Cortex of kidney (tissue), 1 donor: Measurements from ENCODE around the gene VPS18.

Source experiments
- DNase-seq: peaks from one replicate; lab custom pipeline; 2025; lab: John Stamatoyannopoulos, UW

The VPS18 gene

DNA sequence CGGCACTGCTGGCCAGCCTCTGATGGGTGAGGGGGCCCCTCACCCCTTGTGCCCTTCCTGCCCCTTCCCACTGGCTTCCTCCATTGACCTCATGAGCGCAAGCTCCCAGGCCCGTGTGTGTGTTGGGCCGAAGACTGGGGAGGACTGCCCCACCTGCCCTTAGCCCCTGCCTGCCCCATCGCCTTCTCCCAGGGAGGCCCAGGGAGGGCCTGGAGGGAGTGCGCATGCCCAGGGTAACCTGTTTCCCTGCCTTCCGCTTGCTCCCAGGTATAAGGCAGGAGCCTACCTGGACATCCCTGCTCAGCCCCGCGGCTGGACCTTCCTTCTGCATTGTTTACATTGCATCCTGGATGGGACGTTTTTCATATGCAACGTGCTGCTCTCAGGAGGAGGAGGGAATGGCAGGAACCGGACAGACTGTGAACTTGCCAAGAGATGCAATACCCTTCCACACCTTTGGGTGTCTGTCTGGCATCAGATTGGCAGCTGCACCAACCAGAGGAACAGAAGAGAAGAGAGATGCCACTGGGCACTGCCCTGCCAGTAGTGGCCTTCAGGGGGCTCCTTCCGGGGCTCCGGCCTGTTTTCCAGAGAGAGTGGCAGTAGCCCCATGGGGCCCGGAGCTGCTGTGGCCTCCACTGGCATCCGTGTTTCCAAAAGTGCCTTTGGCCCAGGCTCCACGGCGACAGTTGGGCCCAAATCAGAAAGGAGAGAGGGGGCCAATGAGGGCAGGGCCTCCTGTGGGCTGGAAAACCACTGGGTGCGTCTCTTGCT is 43.7 kb downstream of the VPS18 start:
- DNase-seq = no peak

DNA sequence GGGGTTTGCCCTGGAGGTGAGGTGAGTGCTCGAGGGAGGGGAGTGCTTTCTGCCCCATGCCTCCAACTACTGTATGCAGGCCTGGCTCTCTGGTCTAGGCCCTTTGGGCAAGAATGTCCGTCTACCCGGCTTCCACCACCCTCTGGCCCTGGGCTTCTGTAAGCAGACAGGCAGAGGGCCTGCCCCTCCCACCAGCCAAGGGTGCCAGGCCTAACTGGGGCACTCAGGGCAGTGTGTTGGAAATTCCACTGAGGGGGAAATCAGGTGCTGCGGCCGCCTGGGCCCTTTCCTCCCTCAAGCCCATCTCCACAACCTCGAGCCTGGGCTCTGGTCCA is 44.3 kb downstream of the VPS18 start:
- DNase-seq = no peak

DNA sequence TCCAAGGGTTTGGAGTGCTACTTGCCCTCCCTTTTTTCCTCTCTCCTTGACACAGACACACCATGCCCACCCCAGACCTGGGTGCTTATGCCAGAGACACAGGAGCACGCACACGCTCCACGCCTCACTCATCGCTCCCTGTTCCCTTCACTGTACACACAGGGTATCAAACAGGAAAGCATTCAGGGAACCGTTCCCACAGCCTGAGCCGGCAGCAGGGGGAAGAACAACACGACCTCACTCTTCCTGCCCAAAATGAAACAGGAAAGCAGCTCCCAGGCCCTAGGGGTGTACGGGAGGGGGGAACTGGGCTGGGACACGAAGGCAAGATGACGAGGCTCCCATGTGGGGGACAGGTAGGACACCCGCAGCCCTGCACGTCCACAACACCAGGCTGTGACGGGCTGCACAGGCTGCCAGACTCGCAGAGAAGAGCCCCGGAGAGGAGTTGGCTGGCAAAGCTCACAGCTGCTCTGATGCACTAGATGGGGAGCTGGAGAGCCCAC is 46.1 kb downstream of the VPS18 start:
- DNase-seq = no peak

DNA sequence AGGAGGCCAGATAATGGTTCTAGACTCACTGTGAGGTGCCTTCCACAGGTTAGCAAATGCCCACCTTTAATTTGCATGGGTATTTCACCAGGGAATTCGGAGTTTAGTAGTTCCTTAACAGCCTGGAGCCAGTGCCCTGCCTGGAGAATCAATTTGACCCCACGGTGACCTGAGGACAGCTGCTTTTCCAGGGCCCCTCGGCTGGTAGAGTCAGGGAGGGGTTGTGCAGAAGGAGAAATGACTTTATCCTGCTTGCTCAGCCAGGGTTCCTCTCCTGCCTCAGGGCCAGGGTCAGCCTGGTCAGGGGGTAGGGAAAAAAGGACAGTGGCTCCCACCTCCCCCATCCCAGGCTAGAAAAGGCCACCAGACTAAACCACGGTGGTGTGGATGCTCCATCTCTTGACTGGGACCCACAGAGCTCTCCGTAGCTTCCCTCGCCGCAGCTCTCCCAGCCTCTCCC is 46.8 kb downstream of the VPS18 start:
- no peak for DNase-seq

DNA sequence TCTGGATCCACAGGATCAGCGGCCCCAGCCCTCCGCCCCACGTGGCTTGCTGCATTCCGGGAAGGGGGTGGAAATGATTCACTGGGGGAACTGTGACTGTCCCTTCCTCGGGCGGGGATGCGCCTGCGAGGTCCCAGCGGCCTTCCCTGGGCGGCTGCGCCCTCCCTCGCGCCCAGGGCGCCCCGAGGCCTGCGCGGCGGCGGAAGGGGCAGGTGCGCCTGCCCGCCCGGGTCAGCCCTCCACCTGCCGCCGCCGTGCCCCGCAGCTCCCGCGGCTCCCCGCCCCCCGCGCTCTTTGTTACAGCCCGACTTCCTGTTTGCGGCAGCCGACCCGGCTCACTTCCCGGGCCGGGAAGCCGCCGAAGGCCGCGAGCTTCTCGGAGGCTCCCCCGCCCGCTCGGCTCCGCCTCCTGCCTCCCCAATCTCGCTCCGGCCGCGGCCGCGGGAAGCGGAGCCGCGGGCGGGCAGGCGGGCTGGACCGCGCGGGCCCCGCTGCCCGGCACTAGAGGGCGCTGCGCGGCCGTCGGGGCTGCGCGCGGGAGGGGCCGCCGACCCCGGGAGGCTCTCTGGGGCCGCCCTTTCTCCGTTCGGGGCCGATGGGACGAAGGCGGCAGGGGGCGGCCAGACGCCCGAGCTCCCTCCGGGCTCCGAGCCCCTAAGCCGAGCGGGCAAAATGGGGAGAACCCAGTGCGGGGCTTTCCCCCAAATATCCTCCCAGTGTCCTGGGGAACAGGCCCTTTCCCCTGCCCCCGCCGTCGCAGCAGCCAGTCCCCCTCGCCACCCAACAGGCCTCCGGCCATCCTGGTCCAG is 47.5 kb downstream of the VPS18 start:
- no peak for DNase-seq

DNA sequence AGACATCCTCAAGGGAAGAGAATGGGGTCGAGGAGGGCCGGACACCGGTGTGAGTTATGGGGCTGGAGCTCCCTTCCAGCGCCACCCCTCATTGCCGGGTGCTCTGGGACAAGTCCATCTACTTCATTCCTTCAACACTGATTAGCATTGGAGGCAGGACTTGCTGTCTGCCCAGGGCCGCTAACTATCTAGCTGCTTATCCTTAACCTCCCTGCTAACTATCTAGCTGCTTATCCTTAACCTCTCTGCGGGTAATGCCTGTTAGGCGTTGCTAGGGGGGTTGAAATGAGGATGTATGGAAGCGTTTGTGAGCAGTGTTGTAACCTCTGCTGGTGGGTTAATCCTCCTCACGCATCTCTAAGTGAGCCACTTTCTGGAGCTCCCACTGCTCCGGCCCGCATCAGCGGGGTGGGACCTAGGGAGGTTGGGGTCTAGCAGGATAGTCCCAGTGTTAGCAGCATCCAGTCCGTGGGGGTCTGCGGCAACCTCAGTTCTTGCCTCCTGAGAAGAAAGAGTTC is 48.1 kb downstream of the VPS18 start:
- no peak for DNase-seq

DNA sequence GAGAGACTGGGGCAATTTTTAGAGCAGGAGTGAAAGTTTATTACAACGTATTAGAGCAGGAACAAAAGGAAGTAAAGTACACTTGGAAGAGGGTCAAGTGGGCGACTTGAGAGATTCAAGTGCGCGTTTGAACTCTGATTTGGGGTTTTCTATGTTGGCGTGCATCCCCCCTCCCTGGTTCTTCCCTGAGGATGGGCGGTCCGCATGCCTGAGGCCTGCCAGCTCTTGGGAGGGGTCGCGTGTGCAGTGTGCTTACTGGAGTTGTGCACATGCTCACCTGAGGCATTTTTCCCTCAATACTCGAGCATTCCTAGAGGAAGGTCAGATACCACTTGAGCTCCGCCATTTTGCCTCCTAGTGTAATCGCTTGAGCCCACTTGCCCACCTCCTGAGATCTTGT is 48.6 kb downstream of the VPS18 start:
- DNase-seq = no peak

DNA sequence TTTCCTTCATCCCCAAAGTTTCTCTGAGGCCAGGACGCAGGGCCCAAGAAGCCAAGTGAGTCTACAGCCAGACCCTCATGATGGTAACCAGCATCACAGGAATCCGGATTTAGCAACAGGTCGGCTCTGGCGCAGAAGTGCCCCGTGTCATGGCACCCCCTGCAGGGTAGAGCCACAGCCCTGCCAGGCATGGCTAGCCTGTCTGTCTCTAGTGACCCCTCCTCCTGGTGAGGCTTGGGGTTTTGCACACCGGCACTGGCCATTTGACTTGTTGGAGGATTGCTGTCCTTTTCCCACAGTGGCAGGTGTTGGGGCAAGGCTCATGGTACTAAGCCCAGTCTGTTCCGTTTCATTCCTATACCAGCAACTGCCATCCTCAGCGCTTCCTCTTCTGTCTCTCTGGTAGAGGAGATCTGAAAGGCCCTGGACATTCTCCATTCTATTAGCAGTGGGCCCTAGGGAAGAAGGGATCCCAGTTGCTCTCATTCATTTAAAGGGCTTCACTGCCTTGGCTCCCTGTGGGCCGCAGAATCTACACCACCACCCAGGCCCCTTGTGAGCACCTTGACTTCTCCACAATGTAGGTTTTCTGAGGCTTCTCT is 49.6 kb downstream of the VPS18 start:
- no peak for DNase-seq

DNA sequence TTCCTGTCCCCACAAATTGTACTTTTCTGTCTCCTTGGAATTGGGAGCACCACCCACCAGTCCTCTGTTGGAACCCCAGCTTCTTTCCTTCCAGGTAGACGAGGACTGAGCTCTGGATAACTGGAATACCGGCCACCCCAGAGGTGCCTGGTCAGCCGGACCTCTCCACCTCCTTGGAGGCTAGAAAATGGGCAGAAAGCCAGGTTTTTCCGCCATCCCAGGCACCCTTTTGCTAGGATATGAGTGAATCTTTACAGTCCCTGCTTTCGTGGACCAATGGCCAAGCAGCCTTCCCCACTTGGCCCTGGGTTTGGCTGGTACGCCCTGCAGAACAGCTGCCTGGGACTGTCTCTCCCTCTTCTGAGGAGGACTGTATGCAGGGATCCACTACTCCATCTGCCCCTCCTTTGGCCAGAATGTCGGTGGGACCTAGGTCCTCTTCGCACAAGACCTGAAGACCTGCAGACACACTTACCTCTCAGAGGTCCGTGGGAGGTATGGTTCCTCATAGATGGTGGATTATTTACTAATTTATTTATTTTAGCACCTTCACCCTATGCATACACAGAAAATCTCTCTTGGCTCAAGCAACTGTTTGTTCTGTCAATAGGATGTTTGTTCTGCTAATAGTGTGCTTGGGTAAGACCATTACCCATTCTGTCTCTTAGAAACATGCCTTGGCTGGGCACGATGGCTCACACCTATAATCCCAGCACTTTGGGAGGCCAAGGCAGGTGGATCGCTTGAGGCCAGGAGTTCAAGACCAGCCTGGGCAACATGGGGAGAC is 50.5 kb downstream of the VPS18 start:
- no peak for DNase-seq

DNA sequence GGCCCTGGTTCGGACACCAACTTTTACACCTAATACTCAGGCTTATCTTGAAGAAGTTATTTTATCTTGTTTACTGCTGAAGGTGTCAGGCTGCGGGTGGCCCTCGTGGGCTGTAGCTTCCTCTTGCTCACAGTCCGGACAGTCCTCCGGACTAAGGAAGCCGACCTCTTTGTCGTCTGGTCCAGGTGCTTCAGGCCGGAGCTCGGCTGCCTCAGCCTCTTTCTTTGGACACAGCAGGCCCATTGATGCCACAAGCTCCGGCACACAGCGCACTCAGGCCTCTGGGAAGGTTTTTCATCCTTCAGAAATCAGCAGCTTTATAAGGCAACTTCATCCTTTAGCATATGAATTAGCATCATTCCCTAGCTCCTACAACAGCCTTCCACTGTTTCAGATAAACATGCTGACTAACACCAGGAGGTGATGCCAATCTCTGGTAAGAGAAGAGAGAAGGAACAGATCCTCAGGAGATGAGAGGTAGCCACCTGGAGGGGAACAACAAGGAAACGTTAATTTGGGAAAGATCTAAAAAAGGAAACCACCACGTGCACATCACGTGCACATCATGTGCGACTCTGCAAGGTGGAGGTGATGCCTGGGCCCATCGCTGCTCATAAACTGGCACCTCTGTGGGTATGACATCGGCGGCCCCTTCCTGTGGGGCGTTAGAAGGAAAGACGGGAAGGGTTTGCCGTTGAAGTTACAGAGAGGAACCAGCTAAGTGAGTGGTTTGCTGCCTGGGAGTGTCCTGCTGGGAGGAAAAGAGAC is 54.6 kb downstream of the VPS18 start:
- no peak for DNase-seq

DNA sequence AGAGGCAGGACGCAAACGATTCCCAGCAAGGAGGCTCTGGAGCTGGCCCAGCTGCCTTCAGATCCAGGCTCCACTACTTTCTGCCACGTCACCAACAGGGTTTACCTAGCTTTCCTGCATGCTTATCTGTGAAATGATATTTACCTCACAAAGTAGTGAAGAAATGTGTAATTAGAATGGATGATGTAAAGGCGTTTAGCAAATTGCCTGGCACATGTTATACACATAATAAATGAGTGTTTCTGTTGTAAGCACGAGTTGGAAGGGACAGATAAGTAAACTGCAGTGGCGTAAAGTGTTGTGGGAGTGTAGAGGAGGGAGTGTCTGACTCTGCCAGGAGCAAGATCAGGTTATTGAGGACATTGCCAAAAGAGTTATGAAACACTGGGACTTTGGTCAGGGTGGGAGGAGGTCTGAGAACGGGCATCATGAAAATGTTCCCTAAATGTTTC is 55.5 kb downstream of the VPS18 start:
- DNase-seq = no peak

DNA sequence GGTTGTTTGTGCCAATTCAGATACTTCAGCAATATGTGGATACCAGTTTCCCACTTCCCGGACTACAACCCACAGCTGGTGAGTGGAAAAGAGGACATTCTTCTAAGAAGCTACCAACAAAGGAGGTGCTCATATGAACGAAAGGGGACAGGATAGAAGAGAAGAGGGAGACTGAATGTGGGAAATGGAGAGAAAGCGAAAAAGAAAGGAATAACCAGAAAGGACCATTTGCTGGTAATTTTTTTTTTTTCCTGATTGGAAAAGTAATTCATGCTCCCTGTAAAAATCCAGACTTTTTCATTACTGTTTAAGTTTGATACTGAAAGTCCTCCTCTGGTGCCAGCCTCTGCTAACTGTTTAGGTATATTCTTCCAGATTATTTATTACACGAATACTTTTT is 57.5 kb downstream of the VPS18 start:
- DNase-seq = no peak

DNA sequence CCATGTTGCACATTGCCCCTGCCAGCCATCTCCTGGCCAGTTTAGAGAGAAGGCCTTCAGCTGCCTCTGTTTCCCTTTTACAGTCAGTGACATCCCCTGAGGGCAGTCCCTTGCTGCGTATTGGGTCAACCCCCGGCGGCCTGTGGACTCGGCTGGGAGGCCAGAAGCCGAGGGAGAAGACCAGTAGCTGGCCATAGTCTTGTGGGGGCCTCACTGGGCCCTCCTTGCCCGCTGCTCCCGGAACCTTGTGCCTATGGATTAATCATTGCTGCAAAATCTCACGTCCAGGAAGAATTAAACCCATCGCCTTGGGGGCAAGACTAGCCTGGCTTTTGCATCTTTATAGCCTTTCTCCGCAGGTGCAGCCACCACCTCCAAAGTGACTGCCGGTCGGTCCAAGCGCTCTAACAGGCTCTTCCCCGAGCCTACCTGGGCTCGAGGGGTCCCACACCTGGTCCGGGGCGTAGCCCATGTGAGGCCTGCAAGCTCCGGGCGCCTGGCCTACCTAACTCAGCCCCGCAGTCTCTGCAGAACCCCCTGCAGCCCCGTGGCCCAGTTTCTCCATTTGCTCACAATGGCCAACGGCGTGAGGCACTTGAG is 58.2 kb downstream of the VPS18 start:
- DNase-seq = no peak

DNA sequence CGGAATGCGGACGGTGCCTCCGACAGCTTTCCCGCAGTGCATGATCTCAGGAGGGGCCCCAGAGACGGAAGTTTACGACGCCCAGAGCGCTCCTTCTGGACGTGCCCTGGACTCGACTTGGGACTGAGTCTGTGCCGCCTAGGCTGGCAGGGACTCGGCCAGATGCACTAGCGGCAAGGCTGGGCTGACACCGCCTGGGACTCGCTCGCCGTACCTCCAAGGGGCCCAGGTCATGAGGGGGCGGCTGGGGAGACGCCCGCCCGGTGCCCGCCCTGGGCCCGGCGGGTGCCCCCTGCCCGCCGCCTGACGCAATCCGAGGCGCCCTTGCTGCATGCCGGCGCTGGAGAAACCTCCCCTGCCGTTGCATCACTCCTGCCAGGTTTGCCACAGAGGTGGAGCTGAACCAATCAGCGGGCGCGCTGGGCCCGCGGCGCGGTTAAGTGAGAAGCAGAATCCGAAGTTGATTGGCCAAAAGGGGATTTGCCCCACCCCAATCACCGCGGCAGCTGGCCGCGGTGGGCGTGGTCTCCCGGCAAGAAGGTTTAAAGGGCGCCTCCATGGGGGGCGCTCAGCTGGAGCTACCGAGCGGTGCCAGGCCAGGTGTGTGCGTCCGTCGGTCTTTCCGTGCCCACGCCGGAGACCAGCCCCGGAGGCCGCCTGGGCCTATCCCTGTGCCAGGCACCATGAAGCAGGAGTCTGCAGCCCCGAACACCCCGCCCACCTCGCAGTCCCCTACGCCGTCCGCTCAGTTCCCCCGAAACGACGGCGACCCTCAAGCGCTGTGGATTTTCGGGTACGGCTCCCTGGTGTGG is 58.9 kb downstream of the VPS18 start, which contains the start of gene CHAC1:
Gene CHAC1 (plus strand): TSS at position 571 of the 812 bp plus-strand sequence. CDS start 113 bp downstream, at position 684.
- no peak for DNase-seq
